ENCODE measurements around the gene CDH13. TPM values are rescaled to one million over a fixed set of nuclear protein-coding genes. Genes with fewer than 3 reads are reported as not detected.

The CDH13 gene
- total RNA-seq, 2 donors from 2014 or later, result not detected

DNA sequence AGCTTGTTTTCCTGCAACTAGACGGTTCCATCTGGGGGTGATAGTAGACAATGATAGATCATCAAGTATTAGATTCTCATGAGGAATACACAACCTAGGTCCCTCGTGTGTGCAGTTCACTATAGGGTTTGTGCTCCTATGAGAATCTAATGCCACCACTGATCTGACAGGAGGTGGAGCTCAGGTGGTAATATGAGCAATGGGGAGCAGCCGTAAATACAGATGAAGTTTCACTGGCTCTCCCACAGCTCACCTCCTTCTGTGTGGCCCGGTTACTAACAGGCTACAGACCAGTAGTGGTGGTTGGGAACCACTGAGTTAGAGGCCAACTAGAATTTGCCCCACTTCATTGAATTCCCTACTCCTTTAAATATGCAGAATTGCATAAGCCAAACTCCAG is 1033.5 kb downstream of the CDH13 start:
- H3K9me3 Mint-ChIP-seq, result peaks cover 0 to 1% of the 10 kb centered on the region in 2 donors
- ATAC-seq (replicated peaks in 1 of 2) (no peak), DNase-seq (no peak)
- no peak overlapping the region for H3K27ac Mint-ChIP-seq
- H3K36me3 Mint-ChIP-seq (ENCODE audit: insufficient read depth in 2 of 2), result no peaks in the 10 kb centered on the region
- no peaks in the 10 kb centered on the region for H3K4me1 Mint-ChIP-seq (ENCODE audit: low read depth)
- no peak overlapping the region for H3K4me3 Mint-ChIP-seq
- no peaks in the 10 kb centered on the region for H3K27me3 Mint-ChIP-seq (ENCODE audit: low read depth)

- no peaks in the 10 kb centered on the region for H3K4me1 Mint-ChIP-seq (ENCODE audit: low read depth)
- no peak overlapping the region for H3K27ac Mint-ChIP-seq
- DNase-seq (no peak), ATAC-seq (replicated peaks in 1 of 2) (no peak)
- H3K4me3 Mint-ChIP-seq, result no peak overlapping the region
- peaks cover 2% of the 10 kb centered on the region in 2 donors for H3K9me3 Mint-ChIP-seq
- H3K27me3 Mint-ChIP-seq (ENCODE audit: low read depth), result no peaks in the 10 kb centered on the region
- H3K36me3 Mint-ChIP-seq (ENCODE audit: insufficient read depth in 2 of 2), result no peaks in the 10 kb centered on the region
Observed at GRCh38 chr16:83661656-83662055, 1034.9 kb downstream of the CDH13 start.

DNA sequence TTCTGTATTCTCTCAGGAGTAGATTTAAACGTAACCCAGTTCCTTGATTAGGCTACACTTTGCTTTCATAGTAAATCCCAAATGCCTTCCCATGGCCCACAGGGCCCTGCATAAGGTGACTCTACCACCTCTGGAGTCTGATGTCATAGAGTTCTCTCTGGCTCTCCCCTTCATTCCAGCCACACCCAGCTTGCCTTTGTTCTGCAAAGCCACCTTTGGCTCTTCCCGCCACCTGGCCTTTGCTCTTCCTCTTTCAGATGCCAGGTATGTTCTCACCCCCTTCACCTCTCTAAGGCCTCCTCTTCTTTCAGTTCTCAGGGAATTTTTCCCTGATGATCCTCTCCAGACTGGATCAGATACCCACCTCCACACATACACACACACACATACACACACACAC is 1039.7 kb downstream of the CDH13 start:
- no peaks in the 10 kb centered on the region for H3K4me1 Mint-ChIP-seq (ENCODE audit: low read depth)
- H3K9me3 Mint-ChIP-seq, result peaks cover 3 to 4% of the 10 kb centered on the region in 2 donors
- ATAC-seq (replicated peaks in 1 of 2), result no peak
- no peak overlapping the region for H3K4me3 Mint-ChIP-seq
- no peak for DNase-seq
- H3K36me3 Mint-ChIP-seq (ENCODE audit: insufficient read depth in 2 of 2), result no peaks in the 10 kb centered on the region
- no peaks in the 10 kb centered on the region for H3K27me3 Mint-ChIP-seq (ENCODE audit: low read depth)
- H3K27ac Mint-ChIP-seq, result no peak overlapping the region

GRCh38 chr16:83669456-83669855 is 1042.7 kb downstream of the CDH13 start:
- Mint-ChIP-seq H3K4me3 (no peak overlapping the region), H3K27me3 (ENCODE audit: low read depth) (no peaks in the 10 kb centered on the region), H3K36me3 (ENCODE audit: insufficient read depth in 2 of 2) (no peaks in the 10 kb centered on the region), H3K27ac (no peak overlapping the region), H3K4me1 (ENCODE audit: low read depth) (no peaks in the 10 kb centered on the region), H3K9me3 (peaks cover 4% of the 10 kb centered on the region in 2 donors)
- DNase-seq (no peak), ATAC-seq (replicated peaks in 1 of 2) (no peak)

DNA sequence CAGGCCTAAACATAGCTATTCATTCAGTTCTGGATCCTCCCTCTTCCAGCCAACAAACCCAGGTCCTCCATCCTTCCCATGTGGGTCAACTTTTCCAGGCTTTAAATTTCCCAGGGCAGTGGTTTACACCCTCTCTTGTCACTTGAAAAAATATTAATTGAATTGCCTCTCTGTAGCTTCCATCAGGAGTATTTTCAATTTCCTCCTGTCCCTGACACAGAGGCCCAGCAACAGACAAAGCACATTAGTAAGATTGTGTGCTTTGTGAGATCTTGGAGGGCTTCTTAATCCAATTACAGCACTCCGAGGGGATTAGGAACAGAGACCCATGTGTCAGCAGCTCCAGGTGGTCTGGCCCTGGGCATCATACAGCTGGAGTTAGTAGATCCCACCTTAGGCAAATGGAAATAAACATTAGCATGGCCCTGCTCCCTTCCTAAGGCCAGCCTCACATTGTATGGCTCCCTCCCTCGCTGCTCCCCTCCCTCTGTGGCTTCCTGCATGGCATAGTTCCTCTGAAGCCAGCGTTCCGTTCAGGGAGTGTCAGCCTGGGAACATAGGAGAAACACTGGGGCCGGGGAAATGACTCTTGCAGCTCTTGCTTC is 1048.3 kb downstream of the CDH13 start:
- Mint-ChIP-seq H3K9me3 (peaks cover 0 to 1% of the 10 kb centered on the region in 2 donors), H3K4me1 (ENCODE audit: low read depth) (no peaks in the 10 kb centered on the region), H3K27me3 (ENCODE audit: low read depth) (no peaks in the 10 kb centered on the region), H3K27ac (no peak overlapping the region), H3K4me3 (no peak overlapping the region), H3K36me3 (ENCODE audit: insufficient read depth in 2 of 2) (no peaks in the 10 kb centered on the region)
- no peak for ATAC-seq (replicated peaks in 1 of 2)
- no peak for DNase-seq

- H3K27me3 Mint-ChIP-seq (ENCODE audit: low read depth), result no peaks in the 10 kb centered on the region
- no peak overlapping the region for H3K4me3 Mint-ChIP-seq
- no peaks in the 10 kb centered on the region for H3K36me3 Mint-ChIP-seq (ENCODE audit: insufficient read depth in 2 of 2)
- no peaks in the 10 kb centered on the region for H3K4me1 Mint-ChIP-seq (ENCODE audit: low read depth)
- no peak for DNase-seq
- peaks cover 0 to 1% of the 10 kb centered on the region in 2 donors for H3K9me3 Mint-ChIP-seq
- no peak overlapping the region for H3K27ac Mint-ChIP-seq
- ATAC-seq (replicated peaks in 1 of 2), result no peak
Observed at GRCh38 chr16:83676086-83676485, 1049.3 kb downstream of the CDH13 start.

DNA sequence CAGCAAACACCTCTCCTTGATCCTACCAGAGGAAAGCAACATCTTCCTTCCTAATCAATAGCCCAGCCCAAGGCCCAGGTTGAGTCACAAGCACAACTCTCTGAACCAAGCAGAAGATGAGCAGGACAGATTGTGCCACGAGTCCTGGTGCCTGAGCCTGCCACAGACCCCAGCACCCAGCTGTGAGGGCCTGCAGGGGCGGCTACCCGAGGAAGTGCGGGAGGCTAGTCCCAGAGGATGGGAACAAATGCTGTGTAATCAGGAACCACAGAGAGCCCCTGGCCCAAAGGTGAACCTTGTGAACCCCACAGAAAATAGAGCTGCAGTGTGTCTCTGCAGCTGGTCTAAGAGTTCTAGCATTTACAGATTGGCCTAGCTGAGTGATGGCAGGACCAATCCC is 1054.2 kb downstream of the CDH13 start:
- Mint-ChIP-seq H3K27ac (no peak overlapping the region), H3K36me3 (ENCODE audit: insufficient read depth in 2 of 2) (no peaks in the 10 kb centered on the region), H3K27me3 (ENCODE audit: low read depth) (no peaks in the 10 kb centered on the region), H3K4me1 (ENCODE audit: low read depth) (no peaks in the 10 kb centered on the region), H3K4me3 (no peak overlapping the region), H3K9me3 (no peaks in the 10 kb centered on the region)
- DNase-seq (no peak), ATAC-seq (replicated peaks in 1 of 2) (no peak)

- H3K27me3 Mint-ChIP-seq (ENCODE audit: low read depth), result no peaks in the 10 kb centered on the region
- no peak for ATAC-seq (replicated peaks in 1 of 2)
- no peak for DNase-seq
- no peaks in the 10 kb centered on the region for H3K9me3 Mint-ChIP-seq
- no peaks in the 10 kb centered on the region for H3K4me1 Mint-ChIP-seq (ENCODE audit: low read depth)
- no peaks in the 10 kb centered on the region for H3K36me3 Mint-ChIP-seq (ENCODE audit: insufficient read depth in 2 of 2)
- no peak overlapping the region for H3K27ac Mint-ChIP-seq
- H3K4me3 Mint-ChIP-seq, result no peak overlapping the region
Observed at GRCh38 chr16:83681381-83681956, 1054.7 kb downstream of the CDH13 start.

- H3K27me3 Mint-ChIP-seq (ENCODE audit: low read depth), result no peaks in the 10 kb centered on the region
- no peaks in the 10 kb centered on the region for H3K36me3 Mint-ChIP-seq (ENCODE audit: insufficient read depth in 2 of 2)
- ATAC-seq (replicated peaks in 1 of 2) (no peak), DNase-seq (no peak)
- H3K4me1 Mint-ChIP-seq (ENCODE audit: low read depth), result no peaks in the 10 kb centered on the region
- H3K4me3 Mint-ChIP-seq, result no peak overlapping the region
- no peaks in the 10 kb centered on the region for H3K9me3 Mint-ChIP-seq
- no peak overlapping the region for H3K27ac Mint-ChIP-seq
Observed at GRCh38 chr16:83682116-83682867, 1055.5 kb downstream of the CDH13 start.

DNA sequence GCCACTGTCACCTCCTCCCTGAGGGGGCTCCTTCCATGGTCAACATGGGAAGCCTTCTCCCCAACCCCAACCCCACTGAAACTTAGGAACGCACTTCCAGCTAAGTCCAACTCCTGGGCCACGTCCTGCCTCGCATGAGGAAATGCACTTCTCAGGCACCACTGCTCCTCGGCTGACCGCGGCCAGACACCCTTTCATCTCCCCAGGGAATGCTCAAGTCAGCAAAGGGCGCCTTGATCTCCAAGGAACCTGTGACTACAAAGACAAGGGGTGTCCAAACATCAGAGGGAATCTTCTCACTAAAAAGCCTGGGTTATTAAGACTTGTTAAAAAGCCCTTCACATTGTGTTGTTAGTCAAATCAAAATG is 1056.1 kb downstream of the CDH13 start:
- ATAC-seq (replicated peaks in 1 of 2), result no peak
- H3K27me3 Mint-ChIP-seq (ENCODE audit: low read depth), result no peaks in the 10 kb centered on the region
- no peaks in the 10 kb centered on the region for H3K4me1 Mint-ChIP-seq (ENCODE audit: low read depth)
- no peak for DNase-seq
- no peaks in the 10 kb centered on the region for H3K9me3 Mint-ChIP-seq
- H3K27ac Mint-ChIP-seq, result no peak overlapping the region
- no peak overlapping the region for H3K4me3 Mint-ChIP-seq
- no peaks in the 10 kb centered on the region for H3K36me3 Mint-ChIP-seq (ENCODE audit: insufficient read depth in 2 of 2)

DNA sequence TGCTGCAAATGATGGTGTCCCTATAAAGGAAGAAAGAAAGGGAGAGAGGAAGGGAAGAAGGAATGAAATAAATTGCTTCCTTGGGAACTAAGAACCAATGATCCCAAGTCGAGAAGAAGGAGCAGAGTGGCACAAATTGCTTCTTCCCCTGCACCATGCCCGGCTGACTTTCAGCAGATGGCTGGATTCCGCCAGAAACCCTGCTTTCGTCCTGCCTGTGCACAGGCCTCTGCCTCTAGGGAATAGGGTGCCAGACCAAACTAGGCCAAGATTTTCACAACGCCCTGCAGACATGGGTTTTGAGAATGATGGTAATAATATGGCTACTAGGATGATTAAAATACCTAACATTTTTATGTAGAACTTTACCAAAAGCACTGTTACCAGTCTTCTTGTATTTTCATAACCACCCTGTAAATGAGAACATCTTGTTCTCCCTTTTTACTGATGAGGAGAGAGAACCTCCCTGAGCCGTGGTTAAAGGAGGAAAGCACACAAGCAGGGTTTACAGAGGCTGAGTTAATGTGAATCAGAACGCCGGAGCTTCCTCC is 1058.9 kb downstream of the CDH13 start:
- H3K9me3 Mint-ChIP-seq, result no peaks in the 10 kb centered on the region
- no peak for ATAC-seq (replicated peaks in 1 of 2)
- H3K36me3 Mint-ChIP-seq (ENCODE audit: insufficient read depth in 2 of 2), result no peaks in the 10 kb centered on the region
- no peak overlapping the region for H3K4me3 Mint-ChIP-seq
- no peak for DNase-seq
- H3K4me1 Mint-ChIP-seq (ENCODE audit: low read depth), result peaks cover 5% of the 10 kb centered on the region
- peaks cover 12% of the 10 kb centered on the region for H3K27me3 Mint-ChIP-seq (ENCODE audit: low read depth)
- H3K27ac Mint-ChIP-seq, result no peak overlapping the region

- DNase-seq (no peak), ATAC-seq (replicated peaks in 1 of 2) (no peak)
- Mint-ChIP-seq H3K4me1 (ENCODE audit: low read depth) (peaks cover 5% of the 10 kb centered on the region), H3K27me3 (ENCODE audit: low read depth) (peaks cover 12% of the 10 kb centered on the region), H3K27ac (no peak overlapping the region), H3K36me3 (ENCODE audit: insufficient read depth in 2 of 2) (no peaks in the 10 kb centered on the region), H3K9me3 (no peaks in the 10 kb centered on the region), H3K4me3 (no peak overlapping the region)
Observed at GRCh38 chr16:83686726-83687125, 1060.0 kb downstream of the CDH13 start.

- Mint-ChIP-seq H3K27ac (peak overlapping the region; percentile 33), H3K36me3 (ENCODE audit: insufficient read depth in 2 of 2) (no peaks in the 10 kb centered on the region), H3K4me1 (ENCODE audit: low read depth) (peaks cover 5% of the 10 kb centered on the region)
Observed at GRCh38 chr16:83689385-83689831, 1062.6 kb downstream of the CDH13 start.

More at GRCh38 chr16:83689385-83689831, 1062.6 kb downstream of the CDH13 start:
- H3K27me3 Mint-ChIP-seq (ENCODE audit: low read depth), result peaks cover 21% of the 10 kb centered on the region
- H3K4me3 Mint-ChIP-seq, result no peak overlapping the region
- ATAC-seq (replicated peaks in 1 of 2), result peak; percentile 29 to 49
- H3K9me3 Mint-ChIP-seq, result no peaks in the 10 kb centered on the region
- DNase-seq, result no peak

Data from activated T-cell treated with anti-CD3 and anti-CD28 coated beads, Interleukin-2, amount 50 U/mL, for 72 hours (primary cell).